Adrenal gland (tissue), 5 donors: ENCODE data around the gene LRRN4.

Source experiments
- CTCF ChIP-seq, 6 experiments: fragments of 450-650 bp in 4 of 6; fragments of 200-600 bp in 2 of 6; sonication (generic) in 1 of 6; IDR thresholded peaks; 1 replicate in 5 of 6; 2 replicates in 1 of 6; pipeline versions ENCODE4 v1.5.1 to v1.8.0; 2016 to 2021; ENCODE audit warnings: antibody characterized with exemption in 6 of 6, mild to moderate bottlenecking in 2 of 6, moderate library complexity in 1 of 6
- POLR2A ChIP-seq, 2 donors: fragments of 450-650 bp; IDR thresholded peaks; one replicate each; pipeline ENCODE4 v1.6.1; 2017; ENCODE audit warnings: antibody characterized with exemption in 2 of 2, mild to moderate bottlenecking in 2 of 2, moderate library complexity in 1 of 2
- donor health status: DM: no; HTN: no; CAD: no.

GRCh38 chr20:6046432-6046831 is 7.4 kb downstream of the LRRN4 start:
- TF ChIP-seq POLR2A (IDR thresholded peaks at IDR 0.05) (no peak), CTCF (IDR thresholded peaks at IDR 0.05) (no peak)
